Measurements from ENCODE around the gene NACC2. TPM values are rescaled to one million over a fixed set of nuclear protein-coding genes. Genes with fewer than 3 reads are reported as not detected.

Gene NACC2
- total RNA-seq, 4 donors from 2014 or later = 45.6 to 55.7 (median 49.8) TPM

- H3K9me3 ChIP-seq = no peaks in the 10 kb centered on the region
- peak overlapping the region in 3 of 4 donors; percentile 19 to 47 (median 32) for H3K4me3 ChIP-seq
- WGBS, 2 donors = 3 to 5% methylated on average over 19 to 31 of the region's 69 CpGs
- H3K4me1 ChIP-seq = peaks cover 0 to 17% (median 6%) of the 10 kb centered on the region in 4 donors
- no peak overlapping the region for H3K27ac ChIP-seq
- TF ChIP-seq EP300 (IDR thresholded peaks at IDR 0.05) = no peak
- TF ChIP-seq CTCF (IDR thresholded peaks at IDR 0.05) = peak in 3 of 5 experiments; percentile 20 to 46 (median 21)
- no peak for TF ChIP-seq POLR2A (IDR thresholded peaks at IDR 0.05)
- H3K36me3 ChIP-seq = no peaks in the 10 kb centered on the region
- DNase-seq (ENCODE audit: low spot score in 2 of 2) = no peak
- peaks cover 0 to 93% of the 10 kb centered on the region in 2 donors for H3K27me3 ChIP-seq
These were observed 38.3 kb upstream of the NACC2 start for GRCh38 chr9:136133191-136133958.

GRCh38 chr9:136132512-136133050 is 37.5 kb upstream of the NACC2 start:
- Histone ChIP-seq H3K27me3 (peaks cover 0 to 92% of the 10 kb centered on the region in 2 donors), H3K27ac (no peak overlapping the region), H3K4me3 (peak overlapping the region in 2 of 4 donors; percentile 9 to 47), H3K36me3 (no peaks in the 10 kb centered on the region), H3K9me3 (no peaks in the 10 kb centered on the region), H3K4me1 (peaks cover 0 to 17% (median 6%) of the 10 kb centered on the region in 4 donors)
- WGBS, 2 donors = 3 to 11% methylated on average over 28 to 35 of the region's 52 CpGs
- no peak for TF ChIP-seq EP300 (IDR thresholded peaks at IDR 0.05)
- no peak for DNase-seq (ENCODE audit: low spot score in 2 of 2)

- Histone ChIP-seq H3K9me3 (no peaks in the 10 kb centered on the region), H3K4me3 (no peak overlapping the region), H3K27ac (no peak overlapping the region), H3K36me3 (no peaks in the 10 kb centered on the region), H3K27me3 (peaks cover 0 to 85% of the 10 kb centered on the region in 2 donors), H3K4me1 (peaks cover 0 to 17% (median 6%) of the 10 kb centered on the region in 4 donors)
- DNase-seq (ENCODE audit: low spot score in 2 of 2) = no peak
- WGBS, 2 donors = 38 to 53% methylated on average over 26 to 31 of the region's 31 CpGs
- TF ChIP-seq EP300 (IDR thresholded peaks at IDR 0.05) = no peak
- no peak for TF ChIP-seq CTCF (IDR thresholded peaks at IDR 0.05)
- no peak for TF ChIP-seq POLR2A (IDR thresholded peaks at IDR 0.05)
These were observed 36.8 kb upstream of the NACC2 start for GRCh38 chr9:136131629-136132511.

- Histone ChIP-seq H3K4me1 (peaks cover 0 to 17% (median 6%) of the 10 kb centered on the region in 4 donors), H3K4me3 (no peak overlapping the region), H3K36me3 (no peaks in the 10 kb centered on the region), H3K27ac (no peak overlapping the region), H3K9me3 (no peaks in the 10 kb centered on the region), H3K27me3 (peaks cover 0 to 65% of the 10 kb centered on the region in 2 donors)
- DNase-seq (ENCODE audit: low spot score in 2 of 2) = no peak
- 47 to 53% methylated on average over 17 of the region's 17 CpGs for WGBS, 2 donors
- TF ChIP-seq EP300 (IDR thresholded peaks at IDR 0.05) (no peak), POLR2A (IDR thresholded peaks at IDR 0.05) (no peak), CTCF (IDR thresholded peaks at IDR 0.05) (no peak)
These were observed 34.1 kb upstream of the NACC2 start for GRCh38 chr9:136129176-136129575.

GRCh38 chr9:136128436-136128835 is 33.3 kb upstream of the NACC2 start:
- H3K9me3 ChIP-seq = no peaks in the 10 kb centered on the region
- H3K4me1 ChIP-seq = peaks cover 0 to 11% (median 2%) of the 10 kb centered on the region in 4 donors
- H3K27ac ChIP-seq = no peak overlapping the region
- TF ChIP-seq POLR2A (IDR thresholded peaks at IDR 0.05) (no peak), CTCF (IDR thresholded peaks at IDR 0.05) (no peak), EP300 (IDR thresholded peaks at IDR 0.05) (no peak)
- H3K36me3 ChIP-seq = no peaks in the 10 kb centered on the region
- peaks cover 0 to 58% of the 10 kb centered on the region in 2 donors for H3K27me3 ChIP-seq
- no peak overlapping the region for H3K4me3 ChIP-seq
- WGBS, 2 donors = 84 to 85% methylated on average over 9 to 14 of the region's 17 CpGs
- no peak for DNase-seq (ENCODE audit: low spot score in 2 of 2)
